Placental pericyte (primary cell): ENCODE measurements around the gene CD3D. TPM values are rescaled to one million over a fixed set of nuclear protein-coding genes. Genes with fewer than 3 reads are reported as not detected.

ENCODE experiments used
- small RNA-seq: library from RNA; depleted of rRNA; stranded (forward); fragments of <200 nt; gene quantifications from one replicate; pipeline ENCODE3, GENCODE V24; 2012; ENCODE audit warnings: low replicate concordance
- total RNA-seq: library from RNA; depleted of rRNA; stranded (reverse); fragments of >200 nt; gene quantifications from 2 replicates; pipeline ENCODE4 v1.2.3, GENCODE V29; 2012

Gene CD3D
- total RNA-seq = not detected in 2 replicates

GRCh38 chr11:118342503-118343161 lies at the start of gene CD3D:
CD3D (minus strand) TSS chr11:118342705; CDS start chr11:118342607, 98 bp downstream.

GRCh38 chr11:118359295-118359958 lies 16.9 kb upstream of the CD3D start, which contains the start of gene UBE4A:
UBE4A (plus strand) TSS chr11:118359600; CDS start chr11:118365081, 5,481 bp downstream.

GRCh38 chr11:118343981-118344515 lies 1.5 kb upstream of the CD3D start, which contains the start of gene CD3G:
CD3G (plus strand) TSS chr11:118344344; CDS start chr11:118344424, 80 bp downstream.

GRCh38 chr11:118304568-118305248 lies 37.8 kb downstream of the CD3D start, which contains the start of gene CD3E:
CD3E (plus strand) TSS chr11:118304730; CDS start chr11:118304953, 223 bp downstream.

Small RNA genes lying within 50 kb of the gene (small RNA-seq; reads per million reads assigned to genes)
- gene AP001582.1 = not detected

Other genes starting within 250 kb of the CD3D start
- gene SCN4B, start 189.9 kb downstream of the CD3D start, total RNA-seq = not detected in 2 replicates
- gene SCN2B, start 166.1 kb downstream of the CD3D start, total RNA-seq = not detected in 2 replicates
- gene JAML, start 117.7 kb downstream of the CD3D start, total RNA-seq = 0.29 TPM in 1 of 2 replicates, not detected in the other
- gene MPZL3, start 90.3 kb downstream of the CD3D start, total RNA-seq = 0.44 and 0.86 TPM in 2 replicates
- gene MPZL2, start 78.4 kb downstream of the CD3D start, total RNA-seq = not detected in 2 replicates
- gene CD3E, start 38.0 kb downstream of the CD3D start, total RNA-seq = not detected in 2 replicates
- gene CD3G, start 1.6 kb upstream of the CD3D start, total RNA-seq = not detected in 2 replicates
- gene UBE4A, start 16.9 kb upstream of the CD3D start, total RNA-seq = 50.1 and 82.6 TPM in 2 replicates
- gene ATP5MG, start 58.9 kb upstream of the CD3D start, total RNA-seq = 28.5 and 28.7 TPM in 2 replicates
- gene KMT2A, start 93.8 kb upstream of the CD3D start, total RNA-seq = 39.0 and 46.8 TPM in 2 replicates
- gene TTC36, start 184.8 kb upstream of the CD3D start, total RNA-seq = 0.22 and 0.86 TPM in 2 replicates
- gene TMEM25, start 188.5 kb upstream of the CD3D start, total RNA-seq = 8.1 and 13.5 TPM in 2 replicates
- gene IFT46, start 223.2 kb upstream of the CD3D start, total RNA-seq = 25.9 and 26.7 TPM in 2 replicates
- gene ARCN1, start 229.7 kb upstream of the CD3D start, total RNA-seq = 193 and 271 TPM in 2 replicates